Hematopoietic multipotent progenitor cell treated with erythropoietin and hydrocortisone succinate and interleukin-3 and kit ligand, for 15 days (in vitro differentiated cells): ENCODE results near the gene TEX2.

Experiments used
- DNase-seq: peaks from one replicate; pipeline ENCODE4 v3.0.0-alpha.2; 2015; ENCODE audit warnings: low spot score

TEX2 gene

DNA sequence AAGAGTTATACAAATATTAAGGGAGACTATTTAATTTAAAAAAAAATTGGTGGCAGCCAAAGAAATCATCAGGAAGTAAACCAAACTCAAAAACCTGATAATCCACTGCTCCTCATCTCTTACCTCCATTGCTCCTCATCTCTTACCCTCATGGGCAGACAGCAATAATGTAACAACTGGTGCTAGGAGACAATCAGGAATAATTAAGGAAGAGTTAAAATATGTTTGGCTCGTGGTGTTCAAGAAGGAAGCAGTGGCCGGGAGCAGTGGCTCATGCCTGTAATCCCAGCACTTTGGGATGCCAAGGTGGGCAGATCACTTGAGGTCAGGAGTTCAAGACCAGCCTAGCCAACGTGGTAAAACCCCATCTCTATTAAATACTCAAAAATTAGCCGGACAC, 151.2 kb downstream of the TEX2 start:
- DNase-seq, result no peak

DNA sequence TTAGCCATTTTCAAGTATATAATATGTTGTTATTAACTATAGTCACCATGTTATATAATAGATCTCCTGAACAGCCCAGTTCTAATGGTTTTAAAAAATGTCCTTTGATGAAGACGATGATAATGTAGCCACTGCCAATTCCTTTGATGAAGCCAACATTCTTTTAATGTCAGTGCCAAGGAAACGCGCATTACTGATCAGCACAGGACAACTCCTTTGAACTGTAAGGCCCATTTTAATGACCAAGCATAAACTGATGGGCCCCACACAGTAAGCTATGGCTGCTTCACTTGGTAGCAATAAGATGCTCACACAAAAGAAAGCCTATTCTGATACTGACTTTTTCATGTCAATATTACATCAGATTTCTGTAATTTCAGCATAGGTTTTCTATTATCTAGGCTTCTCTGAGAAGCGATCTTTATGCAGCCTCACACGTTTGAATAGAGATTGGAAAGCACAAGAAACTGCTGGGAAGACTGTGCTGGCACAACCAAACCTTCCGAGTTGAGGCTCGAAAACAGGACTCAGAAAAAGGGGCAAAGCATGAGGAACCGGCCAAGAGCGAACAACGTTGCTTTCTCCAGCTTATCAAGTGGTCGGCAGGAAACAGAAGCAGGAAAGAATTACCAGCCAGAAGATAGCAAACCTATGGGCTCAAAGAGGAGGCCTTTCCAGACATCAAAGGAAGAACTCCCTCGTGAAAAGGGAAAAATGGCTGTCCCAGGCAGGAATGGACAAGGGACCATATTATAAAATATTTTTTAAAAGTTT, 152.5 kb downstream of the TEX2 start:
- DNase-seq, result no peak

DNA sequence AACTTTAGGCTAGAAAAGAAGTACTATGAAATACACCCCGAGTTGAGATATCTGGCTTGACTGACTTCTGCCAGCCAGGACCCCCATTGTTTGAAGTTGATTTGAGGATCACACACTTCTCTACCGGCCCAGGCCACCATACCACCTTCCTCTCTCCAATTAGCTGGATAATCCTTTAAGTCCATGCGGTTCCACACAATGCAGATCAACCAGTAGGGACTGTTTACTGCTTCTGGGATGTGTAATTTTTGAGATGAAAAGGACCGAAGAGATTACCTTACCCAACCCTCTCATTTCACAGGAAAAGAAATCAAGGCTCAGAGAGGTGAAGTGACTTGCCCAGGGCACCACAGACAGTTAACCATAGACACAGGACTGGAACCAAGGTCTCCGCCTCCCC, 153.7 kb downstream of the TEX2 start:
- DNase-seq, result no peak

DNA sequence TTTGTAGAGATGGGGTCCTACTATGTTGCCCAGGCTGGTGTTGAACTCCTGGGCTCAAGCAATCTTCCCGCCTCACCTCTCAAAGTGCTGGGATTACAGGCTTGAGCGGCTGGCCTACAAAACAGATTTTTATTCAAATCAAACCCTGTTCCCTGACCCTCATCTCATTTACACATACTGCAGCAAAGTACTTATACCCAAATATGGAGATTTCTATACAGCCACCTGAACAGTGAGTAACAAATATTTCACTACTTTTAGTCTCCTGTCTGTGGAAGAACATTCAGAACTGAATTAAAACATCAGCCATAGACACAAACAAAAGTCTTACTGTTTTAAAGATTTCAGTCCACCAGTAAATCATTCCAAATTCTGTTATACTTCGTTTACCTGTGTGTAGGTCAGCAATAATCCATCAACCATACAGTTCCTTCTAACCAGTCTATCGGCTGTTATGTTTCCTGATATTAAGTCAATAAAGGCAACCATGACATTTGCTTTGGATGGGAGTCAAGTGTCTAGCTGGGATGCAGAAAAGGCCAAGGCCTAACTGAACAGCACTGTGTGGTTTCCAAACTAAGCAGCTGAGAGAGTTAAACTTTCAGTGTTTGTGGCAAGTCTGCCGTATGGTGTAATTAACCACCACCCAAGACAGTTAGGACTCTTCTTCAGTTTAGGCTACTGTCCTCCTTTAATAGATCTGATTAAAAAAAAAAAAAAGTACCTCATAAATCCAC, 155.4 kb downstream of the TEX2 start:
- DNase-seq, result no peak

DNA sequence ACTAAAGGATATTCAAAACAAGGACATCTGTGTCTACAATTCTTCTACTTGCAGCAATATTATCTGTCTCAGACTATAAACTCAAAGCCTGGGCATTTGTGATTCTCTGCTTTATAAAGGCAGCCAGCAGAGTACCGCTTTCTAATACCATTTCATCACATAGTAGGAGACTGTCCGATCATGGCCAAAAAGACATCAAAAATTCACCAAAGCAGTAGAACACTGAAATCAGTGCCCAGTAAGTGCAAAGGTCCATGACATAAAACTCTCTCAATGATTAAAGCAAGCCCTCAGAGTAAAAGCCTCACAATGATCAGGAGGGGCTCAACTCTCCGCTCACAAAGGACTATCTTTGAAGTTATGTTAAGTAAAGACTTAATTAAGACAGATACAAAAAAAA, 156.1 kb downstream of the TEX2 start:
- DNase-seq, result no peak

DNA sequence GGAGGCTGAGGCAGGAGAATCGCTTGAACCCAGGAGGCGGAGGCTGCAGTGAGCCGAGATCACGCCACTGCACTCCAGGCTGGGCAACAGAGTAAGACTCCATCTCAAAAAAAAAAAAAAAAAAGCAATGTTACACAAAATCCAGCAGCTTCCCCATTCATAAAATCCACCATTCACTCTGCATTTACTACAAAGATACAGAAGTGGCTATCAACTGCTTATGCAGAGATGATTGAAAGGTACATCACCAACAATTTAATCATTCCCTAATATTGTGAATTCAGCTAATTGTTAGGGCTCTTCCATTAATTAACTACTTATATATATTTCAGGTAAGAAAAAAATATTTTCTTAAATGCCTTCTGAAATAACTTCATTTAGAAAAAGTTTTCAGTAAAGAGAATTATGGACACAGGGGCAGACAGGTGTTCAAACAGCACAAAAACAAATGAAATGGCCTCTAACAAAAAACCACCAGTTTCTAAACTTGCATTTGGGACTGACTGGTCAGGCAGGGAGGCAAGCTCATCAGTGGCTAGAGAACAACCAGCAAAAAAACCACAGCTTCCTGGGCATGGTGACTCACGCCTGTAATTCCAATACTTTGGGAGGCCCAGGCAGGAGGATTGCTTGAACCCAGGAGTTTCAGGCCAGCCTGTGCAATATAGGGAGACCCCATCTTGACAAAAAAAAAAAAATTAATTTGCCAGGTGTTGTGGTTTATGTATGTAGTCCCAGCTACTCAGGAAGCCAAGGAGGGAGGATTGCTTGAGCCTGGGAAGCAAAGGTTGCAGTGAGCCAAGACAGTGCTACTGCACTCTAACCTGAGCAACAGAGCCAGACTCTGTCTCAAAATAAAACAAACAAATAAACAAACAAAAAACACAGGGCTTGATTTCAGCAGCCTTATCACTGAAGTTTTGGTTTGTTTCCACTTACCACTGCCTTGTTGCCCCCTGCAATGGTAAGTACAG, 159.4 kb downstream of the TEX2 start:
- no peak for DNase-seq

DNA sequence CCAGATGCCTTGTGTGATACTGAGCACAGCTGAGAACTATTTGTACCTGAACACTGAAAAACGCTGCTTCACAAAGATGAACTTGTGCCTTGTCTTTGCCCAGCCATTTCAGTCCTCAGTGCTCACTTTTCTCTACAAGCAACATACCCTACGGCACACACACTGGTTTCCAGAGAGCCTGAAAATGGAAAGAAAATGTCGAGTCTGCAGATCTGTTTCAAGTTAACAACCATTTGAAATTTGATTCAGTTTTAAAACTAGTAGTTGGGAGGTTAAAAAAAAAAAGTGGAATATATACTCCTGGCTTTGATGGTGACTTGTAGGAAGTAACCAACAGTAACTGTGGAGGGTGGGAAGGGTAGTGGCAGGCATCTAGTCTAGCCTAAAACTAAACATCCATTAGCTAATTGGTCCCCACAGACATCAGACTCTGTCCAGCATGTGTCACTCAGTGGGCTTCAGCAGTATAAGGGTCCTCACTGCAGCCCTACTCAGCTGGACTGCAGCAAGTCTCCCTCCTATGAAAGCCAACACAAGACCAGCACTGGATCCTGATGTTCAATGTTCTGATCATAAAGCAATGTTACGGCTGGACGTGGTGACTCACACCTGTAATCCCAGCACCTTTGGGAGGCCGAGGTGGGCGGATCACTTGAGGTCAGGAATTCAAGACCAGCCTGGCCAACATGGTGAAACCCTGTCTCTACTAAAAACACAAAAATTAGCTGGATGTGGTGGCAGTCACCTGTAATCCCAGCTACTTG, 160.3 kb downstream of the TEX2 start:
- no peak for DNase-seq

DNA sequence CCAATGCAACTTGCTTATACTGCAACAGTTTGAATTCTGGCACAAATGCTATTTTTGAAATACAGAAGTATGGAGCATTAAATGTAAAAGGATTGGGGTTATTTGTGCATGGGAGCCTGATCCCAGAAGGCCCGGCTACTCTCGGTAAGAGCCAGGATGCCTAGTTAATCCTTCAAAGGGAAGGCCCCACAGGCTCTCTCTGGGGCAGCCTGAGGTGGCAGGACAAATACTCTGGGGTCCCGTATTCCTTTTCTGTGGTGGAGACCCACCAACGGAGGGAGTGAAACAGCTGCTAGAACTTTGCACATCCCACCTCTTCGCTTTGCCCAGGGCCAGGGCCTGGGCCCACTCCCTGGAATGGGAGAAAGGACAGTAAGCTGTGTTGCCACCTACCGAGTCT, 163.5 kb downstream of the TEX2 start:
- DNase-seq, result no peak
